ENCODE data around the gene ADCY1.
A peak's percentile ranks its signal among the peaks of the same experiment; 100 is the strongest.
"Not testable (repeated sequence)": the region's sequence is repeated elsewhere in the genome, so short reads cannot be mapped to it uniquely, and the experiment has no call there.

The ADCY1 gene

GRCh38 chr7:45748976-45749375 lies 174.8 kb downstream of the ADCY1 start:
- not testable (repeated sequence) for H3K4me1 ChIP-seq, H3K4me2 ChIP-seq, H4K20me1 ChIP-seq, H3K27ac ChIP-seq, H3K9me3 ChIP-seq, H3K27me3 ChIP-seq, H3K4me3 ChIP-seq, H3K9ac ChIP-seq
- H3K36me3 ChIP-seq: peaks cover 47% of the 10 kb centered on the region

DNA sequence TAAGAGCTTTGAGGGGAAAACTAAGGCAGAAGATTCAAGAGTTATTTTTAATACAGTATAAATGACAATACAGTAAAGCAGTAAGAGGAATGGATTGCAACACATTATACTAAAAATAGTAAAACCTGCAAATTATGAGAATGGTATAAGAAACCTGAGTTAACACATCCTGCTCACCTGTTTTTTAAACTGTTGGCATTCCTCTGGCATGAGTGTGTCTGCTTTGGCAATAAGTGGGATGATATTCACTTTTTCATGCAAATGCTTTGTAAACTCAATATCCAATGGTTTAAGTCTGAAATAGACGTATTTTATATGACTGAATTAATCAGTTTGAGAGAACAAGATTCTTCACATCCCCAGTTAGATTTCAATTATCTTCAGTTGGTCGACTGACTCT lies 177.2 kb downstream of the ADCY1 start:
- not testable (repeated sequence) for H3K4me3 ChIP-seq, H3K27ac ChIP-seq, H3K9ac ChIP-seq, H3K27me3 ChIP-seq, H3K9me3 ChIP-seq, H4K20me1 ChIP-seq, H3K4me1 ChIP-seq, H3K4me2 ChIP-seq
- peaks cover 45% of the 10 kb centered on the region for H3K36me3 ChIP-seq

DNA sequence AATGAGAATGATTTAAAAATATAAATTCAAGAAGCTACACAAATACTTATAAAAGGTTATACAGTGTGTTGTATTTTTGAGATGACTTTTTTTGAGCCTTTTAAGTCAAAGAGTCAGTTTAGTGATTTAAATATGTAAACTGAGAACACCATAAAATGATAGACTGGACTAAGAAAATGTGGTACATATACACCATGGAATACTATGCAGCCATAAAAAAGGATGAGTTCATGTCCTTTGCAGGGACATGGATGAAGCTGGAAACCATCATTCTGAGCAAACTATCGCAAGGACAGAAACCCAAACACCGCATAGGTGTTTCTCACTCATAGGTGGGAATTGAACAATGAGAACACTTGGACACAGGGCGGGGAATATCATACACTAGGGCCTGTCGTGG lies 182.2 kb downstream of the ADCY1 start:
- not testable (repeated sequence) for H3K9me3 ChIP-seq, H3K4me3 ChIP-seq, H3K27ac ChIP-seq, H3K4me2 ChIP-seq, H3K27me3 ChIP-seq, H4K20me1 ChIP-seq, H3K9ac ChIP-seq, H3K4me1 ChIP-seq
- peaks cover 33% of the 10 kb centered on the region for H3K36me3 ChIP-seq

DNA sequence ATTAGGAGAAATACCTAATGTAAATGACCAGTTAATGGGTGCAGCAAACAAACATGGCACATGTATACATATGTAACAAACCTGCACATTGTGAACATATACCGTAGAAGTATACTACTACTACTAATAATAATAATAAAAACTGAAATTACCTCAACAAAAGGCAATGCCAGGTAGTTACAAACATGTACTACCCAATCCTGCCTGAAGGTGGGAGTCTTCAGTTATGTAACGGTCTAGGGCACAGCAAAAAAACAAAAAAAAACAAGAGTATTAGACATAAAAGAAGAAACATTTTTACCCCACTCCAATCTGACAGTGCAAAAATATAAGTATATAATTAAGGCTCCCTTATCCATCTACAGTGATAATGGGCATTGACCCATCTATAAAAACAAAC lies 182.6 kb downstream of the ADCY1 start:
- not testable (repeated sequence) for H3K4me1 ChIP-seq, H3K27ac ChIP-seq, H3K9ac ChIP-seq, H3K27me3 ChIP-seq, H3K4me3 ChIP-seq, H4K20me1 ChIP-seq, H3K9me3 ChIP-seq, H3K4me2 ChIP-seq
- peaks cover 28% of the 10 kb centered on the region for H3K36me3 ChIP-seq

DNA sequence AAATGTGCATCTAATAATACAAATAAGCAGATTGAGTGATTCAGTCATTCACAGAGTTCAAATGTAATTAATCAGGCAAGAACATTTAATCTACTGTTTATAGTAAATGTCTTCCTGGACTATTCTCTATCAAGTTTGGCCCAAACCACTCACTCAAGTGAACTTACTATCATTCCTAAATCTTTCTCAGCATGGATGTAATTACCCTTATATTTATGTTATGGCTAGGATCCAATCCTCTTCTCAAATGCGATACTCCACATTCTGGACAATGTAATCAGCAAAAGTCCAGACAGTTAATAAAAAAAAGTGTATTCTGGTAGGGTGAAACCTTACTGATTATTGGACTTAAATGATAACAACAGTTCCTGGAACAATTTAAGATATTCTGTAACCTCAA lies 185.3 kb downstream of the ADCY1 start:
- H3K36me3 ChIP-seq, H3K4me1 ChIP-seq, H4K20me1 ChIP-seq, H3K4me3 ChIP-seq, H3K4me2 ChIP-seq, H3K9ac ChIP-seq, H3K27me3 ChIP-seq, H3K27ac ChIP-seq, H3K9me3 ChIP-seq: not testable (repeated sequence)

GRCh38 chr7:45761545-45762205 lies 187.5 kb downstream of the ADCY1 start:
- not testable (repeated sequence) for H3K4me3 ChIP-seq, H3K27ac ChIP-seq, H3K4me1 ChIP-seq, H3K36me3 ChIP-seq, H3K9me3 ChIP-seq, H3K9ac ChIP-seq, H3K4me2 ChIP-seq, H3K27me3 ChIP-seq, H4K20me1 ChIP-seq

DNA sequence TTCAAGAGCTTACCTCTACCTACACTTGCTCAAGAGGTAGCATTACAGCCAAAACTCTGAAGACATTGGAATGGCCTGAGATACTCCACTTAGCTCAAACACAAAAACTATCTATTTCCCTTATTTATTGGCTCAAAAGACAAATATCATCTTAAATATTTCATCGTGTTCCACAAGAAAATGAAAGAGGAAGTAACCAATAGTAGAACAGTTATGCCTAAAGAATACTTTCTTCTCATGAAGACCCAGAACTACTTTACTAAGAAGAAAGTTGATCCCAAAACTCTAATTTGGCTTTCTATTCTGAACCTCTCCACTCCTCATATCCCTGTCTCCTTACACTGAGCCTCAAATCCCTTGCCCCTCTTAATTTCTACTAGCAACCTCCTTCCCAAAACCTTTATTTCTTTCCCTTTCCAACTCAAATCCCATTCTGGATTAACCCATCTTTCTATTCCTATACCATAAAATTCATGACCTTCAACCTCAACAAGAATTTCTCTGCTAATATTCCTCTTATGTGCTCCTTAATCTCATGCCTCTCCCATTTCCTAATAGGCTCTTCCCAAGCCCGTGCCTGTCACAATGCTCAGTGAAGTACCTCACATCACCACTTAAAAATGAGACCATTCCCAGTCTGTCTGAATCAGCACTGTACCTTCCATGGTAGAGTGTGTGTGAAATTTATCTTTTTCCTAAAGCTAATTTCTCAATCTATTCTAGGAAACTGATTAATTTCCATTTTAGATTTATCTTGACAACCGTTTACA lies 188.2 kb downstream of the ADCY1 start:
- not testable (repeated sequence) for H3K4me3 ChIP-seq, H3K36me3 ChIP-seq, H3K4me2 ChIP-seq, H3K9ac ChIP-seq, H3K4me1 ChIP-seq, H3K9me3 ChIP-seq, H3K27me3 ChIP-seq, H3K27ac ChIP-seq, H4K20me1 ChIP-seq

DNA sequence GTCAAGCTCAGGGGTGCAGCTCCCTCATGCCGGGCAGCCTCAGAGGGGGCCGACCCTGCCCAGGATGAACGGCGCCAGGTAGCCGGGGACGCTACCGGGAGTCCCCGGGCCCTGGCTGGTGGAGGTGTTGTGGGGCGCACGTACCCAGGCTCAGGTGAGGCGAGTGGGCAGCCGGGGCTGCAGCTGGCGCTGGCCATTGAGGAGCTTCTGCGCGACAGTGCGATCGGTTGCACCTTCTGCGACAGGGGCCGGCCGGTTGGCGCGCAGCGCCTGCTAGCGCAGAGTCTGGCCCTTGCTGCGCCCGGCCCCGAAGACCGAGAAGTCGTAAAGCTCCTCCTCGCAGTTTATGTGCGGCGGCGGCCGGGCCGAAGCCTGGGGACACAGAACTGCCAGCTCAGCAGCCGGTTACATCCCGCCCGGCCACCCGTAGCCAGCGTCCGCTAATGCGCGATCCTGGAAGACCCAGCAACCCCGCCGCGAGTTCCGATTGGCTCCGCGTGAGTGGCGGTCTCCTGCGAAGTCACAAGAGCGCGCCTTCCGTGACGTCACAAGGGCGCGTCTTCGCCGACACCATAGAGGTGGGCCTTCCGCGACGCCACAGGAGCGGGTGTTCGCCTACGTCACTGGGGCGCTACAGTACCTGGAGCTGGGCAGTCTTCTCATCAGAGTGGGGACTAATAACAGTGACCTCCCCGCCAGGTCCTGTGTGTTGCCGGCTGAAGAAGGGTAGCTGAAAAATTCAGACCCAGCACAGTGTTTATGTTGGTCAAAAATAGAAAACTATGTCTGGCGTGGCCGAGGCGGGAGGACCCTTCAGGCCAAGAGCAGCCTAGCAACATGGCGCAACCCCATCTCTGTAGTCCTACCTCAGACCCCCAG lies 194.6 kb downstream of the ADCY1 start:
- Histone ChIP-seq H3K4me3 (peak overlapping the region; percentile 94), H3K4me2 (peak overlapping the region; percentile 86), H3K4me1 (peaks cover 15% of the 10 kb centered on the region), H3K9ac (peak overlapping the region; percentile 91), H3K27ac (peak overlapping the region; percentile 85)
- H4K20me1 ChIP-seq, H3K36me3 ChIP-seq, H3K9me3 ChIP-seq, H3K27me3 ChIP-seq: not testable (repeated sequence)

DNA sequence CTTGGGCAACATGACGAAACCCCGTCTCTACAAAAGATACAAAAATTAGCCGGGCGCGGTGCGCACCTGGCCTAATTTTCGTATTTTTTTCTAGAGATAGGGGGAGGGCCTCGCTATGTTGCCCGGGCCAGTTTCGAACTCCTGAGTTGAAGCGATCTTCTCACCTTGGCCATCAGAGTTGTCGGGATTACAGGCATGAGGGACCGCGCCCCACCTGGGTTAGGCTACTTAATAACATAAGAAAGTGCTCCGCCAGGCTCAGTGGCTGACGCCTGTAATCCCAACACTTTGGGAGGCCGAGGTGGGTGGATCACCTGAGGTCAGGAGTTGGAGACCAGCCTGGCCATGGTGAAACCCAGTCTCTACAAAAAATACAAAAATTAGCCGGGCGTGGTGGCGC lies 195.5 kb downstream of the ADCY1 start:
- Histone ChIP-seq H3K27ac (peak overlapping the region; percentile 85), H3K4me2 (peak overlapping the region; percentile 79), H3K4me3 (peak overlapping the region; percentile 94), H3K9ac (peak overlapping the region; percentile 91; the same call in 1 of the 2 replicates), H3K4me1 (peaks cover 15% of the 10 kb centered on the region)
- not testable (repeated sequence) for H3K36me3 ChIP-seq, H3K27me3 ChIP-seq, H4K20me1 ChIP-seq, H3K9me3 ChIP-seq

Measured in BLaER1 (cell line).